GM18868 (cell line): ENCODE measurements around the gene SHISA9.
A peak's percentile ranks its signal among the peaks of the same experiment; 100 is the strongest.

Experiments
- ATAC-seq: cut with Tn5 transposase; IDR thresholded peaks from one replicate; pipeline ENCODE4 v1.9.1; 2021; ENCODE audit warnings: mild to moderate bottlenecking, moderate library complexity; ENCODE audit not compliant: unreplicated experiment

SHISA9 gene

DNA sequence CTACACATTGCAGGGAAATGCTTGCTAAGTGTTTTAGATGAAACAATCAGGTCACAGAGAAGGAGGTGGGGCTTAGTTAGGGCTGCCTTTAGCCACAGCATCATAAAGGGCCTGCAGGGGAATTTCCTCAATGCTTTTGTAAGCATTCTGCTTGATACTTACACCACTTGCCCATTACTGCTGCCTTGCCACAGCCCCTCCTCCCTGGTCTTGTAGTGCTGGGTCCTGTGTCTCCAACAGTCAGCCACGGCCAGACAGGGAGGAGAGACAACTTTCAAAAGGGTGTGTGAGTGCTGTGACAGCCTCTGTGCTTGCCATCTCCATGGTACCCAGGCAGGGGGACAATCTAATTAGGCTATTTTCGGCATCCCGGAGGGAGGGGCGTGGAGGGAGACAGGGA lies 111.2 kb downstream of the SHISA9 start:
- no peak for ATAC-seq

DNA sequence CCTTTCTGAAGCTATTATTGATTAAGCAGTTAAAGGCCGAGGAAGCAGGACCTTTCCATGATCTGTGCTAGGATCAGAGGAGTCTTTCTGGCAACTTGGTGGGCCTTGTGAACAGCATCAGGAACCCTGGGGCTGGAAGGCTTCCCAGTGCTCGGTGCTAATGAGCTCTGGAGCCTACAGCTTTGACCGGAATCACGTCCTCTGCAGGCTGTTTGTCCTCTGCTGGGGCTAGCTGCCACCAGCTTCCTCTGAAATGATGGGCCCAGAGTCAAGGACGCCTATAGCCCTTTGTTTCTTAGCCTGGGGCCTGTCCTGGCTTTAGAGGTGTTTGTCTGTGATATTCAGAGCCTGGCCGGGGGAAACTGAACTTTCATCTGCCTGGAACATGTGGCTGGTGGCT lies 111.6 kb downstream of the SHISA9 start:
- no peak for ATAC-seq

DNA sequence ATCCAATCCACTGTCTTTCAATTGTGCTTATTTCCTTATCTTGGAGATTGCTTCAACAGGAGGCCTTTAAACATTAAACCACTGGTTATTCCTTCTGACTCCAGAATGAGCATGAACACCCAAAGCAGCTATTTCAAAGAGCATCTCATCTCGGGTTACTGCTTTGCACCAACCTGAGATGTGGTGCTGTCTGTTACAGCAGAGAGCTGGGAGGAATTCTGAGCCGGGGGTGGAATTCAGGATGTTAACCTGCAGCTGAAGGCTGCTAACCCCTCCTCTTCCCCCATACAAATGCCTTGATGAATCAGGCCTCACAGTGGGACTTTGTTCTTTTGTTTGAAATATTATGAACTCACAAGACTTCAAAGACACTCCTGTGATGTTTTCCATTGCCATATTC lies 113.1 kb downstream of the SHISA9 start:
- no peak for ATAC-seq

DNA sequence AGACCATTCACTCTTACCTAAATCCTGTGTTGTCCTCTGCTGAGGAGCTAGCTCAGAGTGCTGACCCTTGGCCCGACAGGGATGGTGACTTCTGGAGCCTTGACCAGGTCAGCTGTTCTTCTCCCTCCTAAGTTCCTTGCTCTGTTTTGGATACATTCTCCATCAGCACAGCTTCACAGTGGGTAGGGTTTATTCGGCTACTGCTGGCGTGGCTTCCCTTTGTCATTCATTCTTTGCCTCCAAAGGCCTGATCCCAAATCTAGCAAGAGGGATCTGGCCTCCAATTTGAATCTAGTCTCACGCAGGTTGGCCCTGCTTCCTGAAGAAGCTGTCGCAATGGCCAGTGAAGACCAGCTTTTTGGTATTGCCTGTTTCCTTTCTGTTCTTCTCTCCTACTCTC lies 116.6 kb downstream of the SHISA9 start:
- no peak for ATAC-seq

DNA sequence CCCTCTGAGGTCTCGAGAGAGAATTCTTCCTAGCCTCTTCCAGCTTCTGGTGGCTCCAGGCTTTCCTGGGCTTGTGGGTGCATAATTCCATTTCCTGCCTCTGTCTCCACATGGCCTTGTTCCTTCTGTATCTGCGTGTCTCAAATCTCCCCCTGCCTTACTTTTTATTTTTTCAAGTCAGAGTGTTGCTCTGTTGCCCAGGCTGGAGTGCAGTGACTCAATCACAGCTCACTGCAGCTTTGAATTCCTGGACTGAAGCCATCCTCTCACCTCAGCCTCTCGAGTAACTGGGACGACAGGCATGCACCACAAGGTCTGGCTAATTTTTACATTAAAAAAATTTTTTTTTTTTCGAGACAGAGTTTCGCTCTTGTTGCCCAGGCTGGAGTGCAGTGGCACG lies 120.6 kb downstream of the SHISA9 start:
- no peak for ATAC-seq

DNA sequence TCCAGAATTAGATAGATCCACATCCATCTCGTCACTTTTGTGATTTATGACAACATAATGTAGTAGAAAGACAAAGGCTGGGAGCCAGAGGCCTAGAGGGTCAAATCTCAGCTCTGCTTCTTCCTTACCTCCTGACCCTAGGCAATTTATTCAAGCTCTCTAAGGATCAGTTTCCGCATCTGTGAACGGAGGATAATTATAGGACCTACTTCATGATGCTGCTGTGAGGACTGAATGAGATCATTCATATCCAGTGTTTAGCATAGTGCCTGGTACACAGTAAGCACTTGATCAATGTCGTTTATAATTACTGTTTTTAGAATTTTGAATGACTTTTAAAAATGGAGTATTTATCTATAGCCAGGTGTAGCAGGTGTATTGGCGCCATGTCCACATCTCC lies 128.4 kb downstream of the SHISA9 start:
- no peak for ATAC-seq

DNA sequence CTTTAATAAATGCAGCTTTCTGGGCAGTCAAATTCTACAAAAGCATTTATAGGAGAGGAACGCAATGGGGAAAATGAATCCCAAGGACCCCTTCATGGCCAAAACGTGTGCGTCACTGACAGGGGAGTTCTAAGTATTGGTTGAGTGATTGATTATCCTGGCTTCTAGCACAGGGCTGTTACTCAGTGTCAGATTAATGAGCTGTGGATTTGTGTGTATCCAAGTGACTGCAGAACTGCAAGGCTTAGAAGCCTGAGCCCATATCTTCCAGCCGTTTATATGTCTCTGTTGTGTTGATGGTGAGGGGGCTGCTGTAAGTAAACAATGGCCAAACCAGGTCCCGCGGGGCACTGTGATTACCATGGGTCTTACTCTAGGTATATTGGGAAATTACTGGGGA lies 129.4 kb downstream of the SHISA9 start:
- ATAC-seq: no peak

DNA sequence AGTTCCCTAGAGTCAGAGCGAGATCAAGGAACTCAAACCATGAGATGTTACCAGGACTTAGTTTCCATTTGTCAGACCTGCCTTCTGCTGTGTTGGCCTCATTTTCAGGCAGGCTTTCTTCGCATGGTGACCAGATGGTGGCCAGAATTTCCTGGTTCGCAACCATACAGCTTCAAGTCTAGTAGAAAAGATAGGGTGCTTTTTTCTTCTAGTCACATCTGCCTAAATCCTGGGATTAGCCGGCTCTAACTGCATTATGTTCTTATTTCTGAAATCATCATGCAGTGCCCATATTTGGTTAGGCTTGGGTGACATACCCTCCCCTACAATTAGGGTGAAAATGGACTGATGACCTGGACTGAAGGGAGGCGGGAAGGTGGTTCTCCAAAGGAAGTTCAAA lies 131.5 kb downstream of the SHISA9 start:
- no peak for ATAC-seq

DNA sequence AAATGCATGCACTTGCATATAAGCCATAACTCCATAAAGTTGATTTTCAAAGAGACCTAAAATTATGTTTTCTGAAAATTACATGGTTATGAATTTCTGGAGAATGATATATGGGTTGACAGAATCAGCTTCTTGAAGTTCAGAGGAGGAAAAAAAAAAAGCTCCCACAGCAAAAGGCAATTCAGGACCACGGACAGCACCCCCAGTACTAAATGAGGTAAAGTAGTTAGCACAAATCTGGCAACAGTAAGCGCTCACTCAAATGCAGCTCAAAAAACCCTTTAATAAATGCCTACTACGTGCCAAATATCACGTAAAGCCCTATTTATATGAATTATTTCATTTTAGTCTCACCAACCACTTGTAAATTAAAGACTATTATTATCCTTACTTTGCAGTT lies 135.2 kb downstream of the SHISA9 start:
- no peak for ATAC-seq

DNA sequence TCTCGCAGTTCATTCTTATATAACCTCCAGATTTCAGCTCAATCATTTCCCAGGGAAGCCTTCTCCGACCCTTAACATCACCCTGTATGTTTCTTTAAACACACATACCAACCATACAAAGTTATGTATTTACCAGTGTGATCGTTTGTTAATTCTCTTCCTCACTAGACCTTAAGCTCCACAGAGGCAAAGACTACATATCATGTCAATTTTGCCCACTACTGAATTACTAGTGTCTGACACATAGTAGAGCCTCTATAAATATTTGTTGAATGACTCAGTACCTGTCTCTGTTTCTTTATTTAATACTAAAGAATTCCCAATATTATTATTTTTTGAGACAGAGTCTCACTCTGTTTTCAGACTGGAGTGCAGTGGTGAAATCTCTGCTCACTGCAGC lies 137.2 kb downstream of the SHISA9 start:
- no peak for ATAC-seq

DNA sequence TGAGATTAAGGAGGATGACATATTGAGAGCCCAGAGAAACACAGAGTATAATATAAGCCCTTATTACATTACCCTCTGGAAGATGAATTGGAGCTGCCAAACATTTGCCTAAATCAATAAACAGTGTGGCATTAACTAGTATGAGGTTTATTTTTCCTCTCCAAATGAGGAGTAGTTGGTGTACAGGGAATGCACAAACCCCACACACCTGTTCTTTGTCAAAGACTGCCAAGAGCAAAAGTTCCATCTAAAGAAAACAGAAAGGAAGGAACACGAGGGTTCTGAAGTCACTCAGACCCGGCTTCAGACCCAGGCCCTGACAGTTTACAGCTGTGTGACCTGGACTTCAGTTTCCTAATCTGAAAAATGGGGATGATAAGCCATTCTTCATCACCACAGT lies 138.1 kb downstream of the SHISA9 start:
- ATAC-seq: no peak

DNA sequence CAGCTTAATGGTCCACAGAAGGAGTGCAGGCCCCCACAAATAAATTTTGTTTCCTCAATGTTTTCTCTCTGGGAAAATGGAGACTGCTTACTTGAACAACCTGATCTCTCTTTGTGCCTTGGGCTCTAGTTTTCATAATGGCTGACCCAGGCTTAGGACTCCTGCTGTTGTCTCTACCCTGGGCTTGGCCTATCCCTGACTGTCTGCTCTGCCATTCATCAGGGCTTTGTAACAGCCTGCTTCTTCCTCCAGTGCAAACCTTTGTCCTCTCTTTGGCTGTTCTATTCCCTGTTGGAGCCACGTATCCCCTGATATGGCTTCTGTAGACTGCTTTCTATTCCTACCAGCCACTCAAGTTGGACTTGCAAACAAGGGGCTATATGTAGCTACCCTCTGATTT lies 139.8 kb downstream of the SHISA9 start:
- ATAC-seq: no peak

DNA sequence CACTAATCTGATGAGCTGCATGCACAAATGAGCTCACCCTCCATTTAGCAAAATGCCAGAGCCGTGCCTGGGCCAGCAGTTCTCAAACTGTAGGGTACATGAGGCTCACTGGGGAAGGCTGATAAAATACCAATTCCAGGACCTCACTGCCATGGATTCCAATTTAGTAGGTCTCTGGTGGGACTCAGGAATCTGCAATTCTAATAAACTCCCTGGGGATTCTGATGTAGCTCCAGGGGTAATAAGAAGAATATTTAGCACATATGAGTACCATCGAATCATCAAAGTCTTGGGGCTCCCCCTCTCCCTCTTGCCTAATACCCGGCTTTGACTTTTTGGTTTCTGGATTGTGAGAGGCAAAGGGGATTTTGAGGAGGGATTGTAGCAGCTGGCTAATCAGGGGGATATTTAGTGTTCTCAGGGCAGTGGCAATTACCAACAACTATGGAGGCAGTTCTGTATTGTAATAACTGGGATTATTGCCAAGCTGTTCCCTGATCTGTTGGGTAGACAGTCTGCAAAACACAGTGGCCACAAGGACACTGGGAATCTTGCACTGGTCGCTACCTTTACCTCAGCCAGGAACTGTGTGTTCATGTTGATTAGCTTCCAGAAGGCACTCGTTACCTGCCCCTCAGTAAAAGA lies 140.4 kb downstream of the SHISA9 start:
- ATAC-seq: no peak

DNA sequence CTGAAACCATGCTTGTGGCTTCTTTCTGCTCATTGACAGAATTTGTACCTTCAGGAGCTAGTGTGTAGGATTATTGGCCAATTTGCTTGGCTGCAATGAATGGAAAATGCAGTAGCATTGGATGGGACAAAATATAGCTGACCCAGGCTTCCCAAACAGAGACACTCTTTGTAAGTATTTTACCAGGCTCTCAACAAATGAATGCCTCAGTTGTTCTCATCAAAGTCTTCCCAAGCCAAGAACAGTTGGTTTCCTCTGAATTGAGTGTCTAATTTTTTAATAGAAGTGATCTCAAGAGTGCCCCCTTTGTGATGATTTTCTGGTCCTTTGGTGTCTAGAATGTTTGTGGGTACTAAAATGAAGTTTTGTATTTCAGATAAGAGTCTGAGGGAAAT lies 140.9 kb downstream of the SHISA9 start:
- no peak for ATAC-seq

DNA sequence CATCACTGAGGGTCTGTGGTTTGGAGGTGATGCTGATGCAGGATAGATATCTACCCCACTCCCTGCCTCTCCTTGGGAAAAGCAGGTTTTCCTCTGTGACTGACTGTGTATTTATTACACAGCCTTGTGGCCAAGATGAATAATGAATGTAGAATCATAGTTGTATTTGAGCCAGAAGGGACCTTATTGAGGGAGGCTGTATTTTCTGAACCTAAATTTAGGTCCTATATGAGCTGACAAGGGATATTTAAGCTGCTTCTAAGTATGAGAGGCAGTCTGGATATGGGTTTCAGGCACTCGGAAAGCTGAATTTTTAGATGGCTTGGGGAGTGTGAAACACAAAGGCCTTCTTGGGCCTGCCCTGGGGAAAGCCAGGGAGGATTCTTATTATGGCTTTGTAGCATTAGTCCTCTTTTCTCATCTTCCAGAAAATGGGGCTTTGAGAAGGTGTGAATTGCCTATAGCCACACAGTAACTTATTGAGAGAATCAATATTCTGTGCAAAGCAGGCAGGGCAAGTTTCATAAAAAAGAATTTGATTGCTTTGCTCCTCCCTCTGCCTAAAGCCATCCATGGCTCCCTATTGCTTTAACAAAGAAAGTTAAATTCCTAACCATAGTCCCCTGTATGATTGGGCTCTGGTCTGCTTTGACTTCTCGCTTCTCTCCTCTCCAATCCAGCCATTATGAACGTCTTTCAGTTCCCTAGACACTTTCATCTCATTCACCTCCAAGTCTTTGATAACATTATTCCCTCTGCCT lies 144.8 kb downstream of the SHISA9 start:
- no peak for ATAC-seq

DNA sequence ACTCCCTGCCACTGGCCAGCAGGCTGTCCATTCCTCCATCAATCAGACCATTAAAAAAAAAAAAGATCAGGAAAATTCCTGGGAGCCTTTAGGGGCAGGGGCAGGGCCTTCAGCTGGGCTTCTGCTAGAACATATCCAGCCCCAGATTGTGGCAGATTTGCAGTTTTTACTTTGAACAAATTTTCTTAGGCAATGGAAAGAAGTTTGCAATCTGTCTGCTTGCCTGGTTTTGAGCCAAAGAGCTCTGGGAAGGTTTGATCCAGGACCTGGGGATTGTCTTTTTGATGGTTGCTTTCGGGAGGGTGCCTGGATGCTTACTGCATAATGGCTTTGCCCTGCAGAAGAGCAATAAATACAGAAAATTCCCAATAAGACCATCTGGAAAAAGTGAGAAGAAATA lies 145.9 kb downstream of the SHISA9 start:
- ATAC-seq: no peak

DNA sequence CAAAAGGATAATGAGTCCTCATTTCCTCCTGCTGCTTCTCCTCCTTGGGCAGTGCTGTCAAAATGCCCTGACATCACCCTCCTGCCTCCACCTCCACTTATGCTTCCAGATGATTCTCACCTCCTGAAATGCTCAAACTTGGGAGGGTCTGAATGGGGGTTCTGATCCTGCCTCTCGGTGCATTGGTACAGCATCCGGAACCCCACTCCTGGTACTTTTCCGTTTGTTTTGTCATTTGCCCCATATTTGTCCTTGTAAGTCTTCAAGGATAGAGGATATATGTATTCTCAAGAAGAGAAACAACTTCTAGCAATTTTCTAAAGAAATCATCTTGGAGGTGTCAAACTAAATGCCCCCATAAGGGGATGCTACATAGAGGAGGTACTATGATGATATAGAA lies 148.3 kb downstream of the SHISA9 start:
- ATAC-seq: no peak

DNA sequence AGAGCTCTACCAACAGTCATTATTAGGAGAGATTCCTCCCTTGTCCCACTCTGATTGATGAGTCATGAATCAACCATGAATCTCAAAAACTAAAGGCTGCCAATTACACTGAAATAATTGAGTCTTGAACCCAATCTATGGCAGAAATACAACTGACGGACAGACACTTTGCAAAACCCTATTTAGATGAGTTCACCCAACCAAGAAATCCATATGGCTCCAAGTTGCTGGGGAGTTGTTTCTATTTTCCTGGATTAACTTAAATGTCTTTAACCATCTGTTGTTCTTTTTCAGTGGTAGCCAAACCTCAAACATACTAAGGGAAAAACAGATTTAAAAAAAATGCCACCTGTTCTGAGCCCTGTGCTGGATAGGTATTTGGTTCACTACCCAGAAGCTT lies 151.0 kb downstream of the SHISA9 start:
- no peak for ATAC-seq

DNA sequence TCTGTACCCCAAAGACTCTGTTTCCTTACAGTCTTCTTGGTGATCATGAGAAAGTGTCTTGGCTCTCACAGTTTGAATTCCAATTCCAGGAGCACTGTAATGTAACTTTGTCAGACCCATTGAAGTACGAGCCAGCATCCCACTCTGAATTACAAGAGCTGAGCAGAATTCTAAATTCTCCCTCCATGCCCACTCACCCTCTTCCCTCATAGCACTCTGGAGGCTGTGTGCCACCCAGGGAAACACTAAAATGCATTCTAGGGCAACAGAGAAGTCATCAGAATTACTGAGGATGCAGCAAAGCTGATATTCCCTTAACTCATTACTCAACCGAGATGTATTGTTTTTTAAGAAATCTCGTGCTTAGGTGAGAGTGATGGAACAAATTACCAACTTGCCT lies 154.1 kb downstream of the SHISA9 start:
- no peak for ATAC-seq

DNA sequence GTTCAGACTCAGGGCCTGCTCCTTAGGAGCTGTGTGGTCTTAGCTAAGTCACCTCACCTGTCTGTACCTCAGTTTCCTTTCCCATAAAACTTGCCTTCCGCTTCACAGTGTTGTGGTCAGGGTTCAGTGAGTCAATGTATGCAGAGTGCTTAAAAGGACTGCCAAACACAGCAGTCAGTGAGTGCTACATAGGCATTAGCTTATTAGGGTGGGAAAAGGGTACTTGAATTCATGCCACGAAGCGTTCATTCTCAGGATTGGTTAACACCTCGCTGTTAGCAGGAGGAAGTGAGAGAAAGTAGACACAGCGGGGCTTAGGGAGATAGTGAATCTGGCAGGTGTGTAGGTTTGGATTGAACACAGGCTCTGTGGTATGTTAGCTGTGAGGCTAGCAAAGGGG lies 155.2 kb downstream of the SHISA9 start:
- ATAC-seq: peak; percentile 49

DNA sequence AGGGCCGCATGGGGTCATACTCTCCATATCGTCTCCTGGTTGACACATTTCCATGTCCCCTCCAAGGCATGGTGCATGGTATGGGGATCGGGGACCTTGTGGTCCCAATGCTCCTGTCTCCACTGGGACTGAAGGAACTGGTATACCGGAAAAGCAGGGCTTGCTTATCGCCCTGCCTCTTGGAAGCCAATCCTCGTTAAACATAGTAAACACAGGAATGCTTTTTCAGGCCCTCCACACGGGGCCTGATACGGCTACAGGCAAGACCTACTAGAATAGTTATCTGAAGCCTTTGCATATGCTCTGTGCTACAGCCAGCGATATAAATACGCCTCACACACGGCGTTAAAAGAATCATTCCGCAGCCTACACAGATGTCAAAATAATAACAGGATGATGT lies 159.5 kb downstream of the SHISA9 start:
- no peak for ATAC-seq

DNA sequence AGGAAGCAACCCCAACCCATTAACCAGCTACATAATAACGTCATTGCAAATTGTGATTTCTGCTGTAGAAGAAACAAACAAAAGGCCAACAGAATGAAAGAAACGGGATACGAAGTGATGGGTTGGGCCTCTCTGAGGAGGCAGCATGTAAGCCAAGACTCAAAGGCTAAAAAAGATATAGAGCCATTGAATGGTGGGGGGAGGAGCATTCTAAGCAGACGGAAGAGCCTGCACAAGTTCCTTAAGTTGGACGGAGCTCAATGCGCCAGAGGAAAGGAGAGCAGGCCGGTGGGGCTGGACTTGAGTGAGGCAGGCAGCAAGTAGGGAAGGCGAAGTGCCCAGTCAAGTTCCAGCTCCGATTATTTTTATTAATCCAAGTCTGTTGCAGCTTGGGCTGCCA lies 160.3 kb downstream of the SHISA9 start:
- ATAC-seq: no peak

DNA sequence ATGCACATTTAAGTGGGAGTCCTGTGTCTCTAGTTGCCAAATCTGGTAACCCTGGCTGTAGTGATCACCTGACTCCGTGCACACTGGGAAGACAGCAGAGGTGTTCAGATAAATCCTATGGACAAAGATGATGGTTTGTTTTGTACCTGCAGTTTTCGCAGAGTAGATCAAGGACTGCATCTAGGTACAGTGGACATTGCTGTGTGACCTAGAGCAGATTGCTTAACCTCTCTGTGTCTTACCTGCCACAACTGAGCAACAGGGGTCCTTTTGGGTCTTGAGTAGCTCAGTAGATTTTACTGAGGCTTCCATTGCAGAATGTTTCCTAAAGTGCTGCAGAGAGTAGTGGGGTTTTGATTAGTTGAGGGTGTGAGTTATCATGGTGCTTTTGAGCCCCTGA lies 160.8 kb downstream of the SHISA9 start:
- ATAC-seq: no peak
